PC-9 (cell line): ENCODE results near the gene DOCK1. TPM values are rescaled to one million over a fixed set of nuclear protein-coding genes. Genes with fewer than 3 reads are reported as not detected.

ENCODE experiments used
- BruUV-seq: library from RNA; stranded (reverse); fragments of 400-500 nt; replicated peaks from 2 replicates; lab custom pipeline; 2021; lab: Mats Ljungman, UMichigan
- CTCF ChIA-PET: fragments of 300-600 bp; sonication (Branson Sonifier 250); formaldehyde crosslinking; loops from one replicate; lab custom pipeline; 2022; ENCODE audit warnings: antibody characterized with exemption; lab: Charles Lee
- POLR2A ChIA-PET: fragments of 300-600 bp; sonication (Branson Sonifier 250); formaldehyde crosslinking; loops from one replicate; lab custom pipeline; 2022; ENCODE audit warnings: antibody characterized with exemption; ENCODE audit not compliant: unreplicated experiment; lab: Charles Lee
- DNase-seq, 2 experiments: peaks; one replicate each; pipeline versions ENCODE4 v3.0.0 to v3.0.0-alpha.2; 2015 to 2022; ENCODE audit warnings: mixed read lengths in 1 of 2
- H2AFZ ChIP-seq: fragments of 200-600 bp; sonication (generic); 2 replicates; pipeline ENCODE4 v1.8.1; 2017; ENCODE audit warnings: antibody characterized with exemption
- H3F3A ChIP-seq: fragments of 200-600 bp; sonication (generic); 2 replicates; pipeline ENCODE4 v1.8.1; 2017; ENCODE audit warnings: antibody characterized with exemption, mild to moderate bottlenecking, low read depth; ENCODE audit not compliant: insufficient read depth
- H3K27ac ChIP-seq: fragments of 200-600 bp; sonication (generic); 2 replicates; pipeline ENCODE4 v1.6.1; 2016; ENCODE audit warnings: mixed run types
- H3K27me3 ChIP-seq: fragments of 200-600 bp; sonication (generic); 2 replicates; pipeline ENCODE4 v1.6.1; 2016; ENCODE audit warnings: low read depth, mixed run types; ENCODE audit not compliant: insufficient read depth
- H3K36me3 ChIP-seq: fragments of 200-600 bp; sonication (generic); 2 replicates; pipeline ENCODE4 v1.6.1; 2016; ENCODE audit warnings: low read depth, mixed run types
- H3K4me1 ChIP-seq: fragments of 200-600 bp; sonication (generic); replicated peaks from 2 replicates; pipeline ENCODE4 v1.6.1; 2016; ENCODE audit warnings: mixed run types; ENCODE audit not compliant: insufficient read depth
- H3K4me2 ChIP-seq: fragments of 200-600 bp; sonication (generic); 2 replicates; pipeline ENCODE4 v1.6.1; 2017; ENCODE audit warnings: mixed run types
- H3K4me3 ChIP-seq: fragments of 200-600 bp; sonication (generic); 2 replicates; pipeline ENCODE4 v1.6.1; 2016; ENCODE audit warnings: mixed run types
- H3K79me2 ChIP-seq: fragments of 200-600 bp; sonication (generic); 2 replicates; pipeline ENCODE4 v1.6.1; 2017; ENCODE audit warnings: low read depth, mixed run types
- H3K9me2 ChIP-seq: fragments of 200-600 bp; sonication (generic); 2 replicates; pipeline ENCODE4 v1.8.1; 2017; ENCODE audit warnings: mild to moderate bottlenecking; ENCODE audit not compliant: insufficient read depth
- H3K9me3 ChIP-seq: fragments of 200-600 bp; sonication (generic); 2 replicates; pipeline ENCODE4 v1.8.1; 2016; ENCODE audit warnings: low read depth; ENCODE audit not compliant: insufficient read depth
- H4K20me1 ChIP-seq: fragments of 200-600 bp; sonication (generic); 2 replicates; pipeline ENCODE4 v1.8.1; 2017; ENCODE audit not compliant: insufficient read depth
- EZH2 ChIP-seq: fragments of 200-600 bp; sonication (generic); IDR thresholded peaks from 2 replicates; pipeline ENCODE4 v1.8.0; 2017; ENCODE audit warnings: antibody characterized with exemption, low read depth
- intact Hi-C: fragments of 100-400 bp; cut with micrococcal nuclease; formaldehyde crosslinking; loops from one replicate; pipeline ENCODE4 v1.10.0; 2022; ENCODE audit not compliant: unreplicated experiment
- total RNA-seq: library from RNA; stranded (reverse); gene quantifications from 2 replicates; pipeline ENCODE4 v1.2.3, GENCODE V29; 2021
- TF ChIP-seq, protein P1 (sequence below): fragments of 200-600 bp; sonication (generic); conservative IDR thresholded peaks from 2 replicates; pipeline ENCODE4 v1.6.1; 2017; ENCODE audit warnings: mixed run types, antibody characterized with exemption, mild to moderate bottlenecking, moderate library complexity

DOCK1 gene
- total RNA-seq, 1 experiment from 2014 or later = 24.8 TPM

DNA sequence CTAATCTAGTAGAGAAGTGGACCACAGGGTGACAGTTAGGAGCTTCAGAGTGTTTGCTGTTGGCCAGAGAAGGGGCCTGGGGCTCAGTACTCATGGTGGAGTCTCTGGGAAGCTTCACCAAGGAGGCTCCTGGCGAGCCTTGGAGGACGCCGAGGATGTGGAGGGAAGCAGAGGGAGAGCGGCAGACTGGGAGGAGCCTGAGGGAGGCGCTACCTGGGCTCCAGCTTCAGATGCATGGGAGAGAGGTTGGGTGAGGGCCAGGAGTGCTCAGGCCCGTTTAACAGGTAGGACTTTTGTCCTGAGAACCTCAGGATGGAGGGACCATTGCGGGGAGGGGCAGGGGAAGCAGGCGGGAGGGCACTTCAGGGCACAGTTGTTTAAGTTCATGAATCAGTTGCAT lies 24.2 kb downstream of the DOCK1 start:
- CTCF ChIA-PET = no interaction called here
- H3K36me3 ChIP-seq = no peaks in the 10 kb centered on the region

DNA sequence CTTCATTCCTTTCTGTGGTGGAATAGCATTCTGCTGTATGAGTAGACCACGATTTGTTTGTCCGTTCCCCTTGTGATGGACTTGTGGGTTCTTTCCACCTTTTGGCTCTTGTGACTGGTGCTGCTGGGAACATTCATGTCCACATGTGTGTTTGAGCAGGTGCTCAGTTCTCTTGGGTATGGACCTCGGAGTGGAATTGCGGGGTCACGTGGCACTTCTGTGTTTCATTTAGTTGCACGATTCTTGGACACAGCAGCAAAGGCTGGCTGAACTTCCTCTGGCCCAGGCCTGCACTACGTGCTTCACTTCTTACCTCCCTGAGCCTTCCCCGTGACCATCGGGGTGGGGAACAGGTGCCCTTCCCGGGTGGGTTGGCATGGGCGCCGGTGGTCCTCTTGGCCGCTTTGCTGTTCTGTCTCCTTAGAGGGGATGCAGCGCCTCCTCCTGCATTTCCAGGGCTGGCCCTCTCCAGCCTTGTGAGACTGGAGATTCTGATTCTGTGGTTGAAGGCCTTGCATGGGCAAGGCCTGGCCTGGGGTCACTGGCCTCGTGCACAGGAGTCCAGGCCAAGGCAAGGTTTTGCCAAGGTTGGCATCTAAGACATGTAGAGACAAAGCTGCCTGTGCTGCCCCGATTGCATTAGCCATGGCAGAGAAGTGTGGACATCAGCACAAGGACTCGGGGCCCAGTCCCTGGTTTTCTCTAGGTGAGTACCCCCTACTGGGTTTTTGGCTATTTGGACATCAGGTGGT lies 25.1 kb downstream of the DOCK1 start:
- H3F3A ChIP-seq = no peaks in the 10 kb centered on the region
- H3K4me1 ChIP-seq = no peaks in the 10 kb centered on the region
- H3K4me2 ChIP-seq = no peak overlapping the region
- no peak overlapping the region for H3K4me3 ChIP-seq
- intact Hi-C loops = no loop called here
- CTCF ChIA-PET = no interaction called here
- no peak for TF ChIP-seq EZH2
- TF ChIP-seq, protein P1, sequence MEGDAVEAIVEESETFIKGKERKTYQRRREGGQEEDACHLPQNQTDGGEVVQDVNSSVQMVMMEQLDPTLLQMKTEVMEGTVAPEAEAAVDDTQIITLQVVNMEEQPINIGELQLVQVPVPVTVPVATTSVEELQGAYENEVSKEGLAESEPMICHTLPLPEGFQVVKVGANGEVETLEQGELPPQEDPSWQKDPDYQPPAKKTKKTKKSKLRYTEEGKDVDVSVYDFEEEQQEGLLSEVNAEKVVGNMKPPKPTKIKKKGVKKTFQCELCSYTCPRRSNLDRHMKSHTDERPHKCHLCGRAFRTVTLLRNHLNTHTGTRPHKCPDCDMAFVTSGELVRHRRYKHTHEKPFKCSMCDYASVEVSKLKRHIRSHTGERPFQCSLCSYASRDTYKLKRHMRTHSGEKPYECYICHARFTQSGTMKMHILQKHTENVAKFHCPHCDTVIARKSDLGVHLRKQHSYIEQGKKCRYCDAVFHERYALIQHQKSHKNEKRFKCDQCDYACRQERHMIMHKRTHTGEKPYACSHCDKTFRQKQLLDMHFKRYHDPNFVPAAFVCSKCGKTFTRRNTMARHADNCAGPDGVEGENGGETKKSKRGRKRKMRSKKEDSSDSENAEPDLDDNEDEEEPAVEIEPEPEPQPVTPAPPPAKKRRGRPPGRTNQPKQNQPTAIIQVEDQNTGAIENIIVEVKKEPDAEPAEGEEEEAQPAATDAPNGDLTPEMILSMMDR = no peak
- H3K27ac ChIP-seq = no peak overlapping the region
- no peaks in the 10 kb centered on the region for H4K20me1 ChIP-seq
- H2AFZ ChIP-seq = no peak overlapping the region
- H3K27me3 ChIP-seq = no peaks in the 10 kb centered on the region
- H3K9me2 ChIP-seq = no peaks in the 10 kb centered on the region
- H3K9me3 ChIP-seq = no peaks in the 10 kb centered on the region
- no peaks in the 10 kb centered on the region for H3K79me2 ChIP-seq
- DNase-seq = no peak
- POLR2A ChIA-PET = no interaction called here
- no peaks in the 10 kb centered on the region for H3K36me3 ChIP-seq
- BruUV-seq = no TSS peak

More for the DNA sequence above, 24.2 kb downstream of the DOCK1 start:
- Histone ChIP-seq H3K4me2 (no peak overlapping the region), H3K27ac (no peak overlapping the region), H3K9me3 (no peaks in the 10 kb centered on the region), H3F3A (no peaks in the 10 kb centered on the region), H3K27me3 (no peaks in the 10 kb centered on the region), H3K4me1 (no peaks in the 10 kb centered on the region), H4K20me1 (no peaks in the 10 kb centered on the region), H3K79me2 (no peaks in the 10 kb centered on the region), H2AFZ (no peak overlapping the region), H3K4me3 (no peak overlapping the region), H3K9me2 (no peaks in the 10 kb centered on the region)
- intact Hi-C loops = no loop called here
- no peak for TF ChIP-seq EZH2
- TF ChIP-seq, protein P1 = no peak
- BruUV-seq = no TSS peak
- no peak for DNase-seq
- POLR2A ChIA-PET = no interaction called here

DNA sequence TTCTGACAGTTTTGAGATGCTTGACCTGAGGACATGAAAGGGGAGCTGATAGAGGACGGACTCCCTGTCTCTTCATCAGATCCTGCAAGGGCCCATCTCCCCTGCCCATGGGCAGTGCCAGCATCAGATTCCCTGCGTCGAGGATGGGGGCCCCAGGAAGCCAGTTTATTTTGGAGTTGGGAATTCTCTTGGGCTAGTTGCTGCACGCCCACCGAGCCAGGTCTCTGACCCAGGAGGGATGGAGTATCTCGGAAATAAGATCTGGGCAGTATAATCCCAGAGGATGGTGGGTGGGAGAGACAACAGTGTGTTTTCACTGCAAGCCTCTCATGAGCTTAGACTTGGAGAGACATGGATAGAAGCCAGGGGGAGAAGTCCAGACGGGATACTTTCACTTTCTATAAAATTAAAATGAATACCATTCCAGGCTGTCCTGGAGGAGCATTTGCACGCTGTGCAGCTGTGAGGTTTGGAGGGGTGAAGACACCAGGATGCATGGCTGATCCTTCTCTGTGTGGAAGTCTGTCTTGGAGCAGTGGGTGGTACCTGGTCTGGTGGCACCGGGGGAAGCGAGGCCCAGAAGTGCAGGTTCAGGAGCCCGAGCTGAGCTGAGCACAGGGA lies 25.8 kb downstream of the DOCK1 start:
- no peaks in the 10 kb centered on the region for H4K20me1 ChIP-seq
- no peaks in the 10 kb centered on the region for H3K27me3 ChIP-seq
- CTCF ChIA-PET = no interaction called here
- H3K9me3 ChIP-seq = no peaks in the 10 kb centered on the region
- no TSS peak for BruUV-seq
- POLR2A ChIA-PET = no interaction called here
- no peak overlapping the region for H2AFZ ChIP-seq
- no peaks in the 10 kb centered on the region for H3K4me1 ChIP-seq
- intact Hi-C loops = no loop called here
- no peaks in the 10 kb centered on the region for H3F3A ChIP-seq
- no peak overlapping the region for H3K4me3 ChIP-seq
- H3K36me3 ChIP-seq = no peaks in the 10 kb centered on the region
- no peak for DNase-seq
- H3K27ac ChIP-seq = no peak overlapping the region
- H3K9me2 ChIP-seq = no peaks in the 10 kb centered on the region
- H3K79me2 ChIP-seq = no peaks in the 10 kb centered on the region
- H3K4me2 ChIP-seq = no peak overlapping the region
- TF ChIP-seq, protein P1 = no peak
- no peak for TF ChIP-seq EZH2
